PC-3 (cell line): ENCODE data around the gene LTB4R2. TPM values are rescaled to one million over a fixed set of nuclear protein-coding genes. Genes with fewer than 3 reads are reported as not detected.
A peak's percentile ranks its signal among the peaks of the same experiment; 100 is the strongest.

Experiments
- ATAC-seq: fragments of 200-7000 bp; cut with Tn5 transposase; 2 replicates; pipeline ENCODE4 v1.9.1; 2020; ENCODE audit warnings: mild to moderate bottlenecking, moderate library complexity
- Bru-seq: library from RNA; stranded (reverse); fragments of 400-500 nt; gene quantifications from one replicate; lab custom pipeline; 2021; lab: Mats Ljungman, UMichigan
- BruChase-seq, 2 experiments: library from RNA; stranded (reverse); fragments of 400-500 nt; gene quantifications; one replicate each; lab custom pipeline; 2021; lab: Mats Ljungman, UMichigan
- BruUV-seq: library from RNA; stranded (reverse); fragments of 400-500 nt; replicated peaks from 2 replicates; lab custom pipeline; 2021; lab: Mats Ljungman, UMichigan
- CTCF ChIA-PET: fragments of 300-600 bp; sonication (Branson Sonifier 250); formaldehyde crosslinking; loops from one replicate; lab custom pipeline; 2022; ENCODE audit warnings: antibody characterized with exemption; lab: Charles Lee
- POLR2A ChIA-PET: fragments of 300-600 bp; sonication (Branson Sonifier 250); formaldehyde crosslinking; loops from one replicate; lab custom pipeline; 2022; ENCODE audit warnings: antibody characterized with exemption; ENCODE audit not compliant: unreplicated experiment; lab: Charles Lee
- DNase-seq: peaks from one replicate; pipeline ENCODE4 v3.0.0-alpha.2; 2015
- H2AFZ ChIP-seq: fragments of 300-600 bp; sonication (generic); 2 replicates; pipeline ENCODE4 v1.6.0; 2016; ENCODE audit warnings: antibody characterized with exemption, low read length
- H3F3A ChIP-seq: fragments of 300-600 bp; sonication (generic); one replicate; pipeline ENCODE4 v1.6.0; 2017; ENCODE audit warnings: antibody characterized with exemption, low read length, control low read depth, mild to moderate bottlenecking; ENCODE audit not compliant: unreplicated experiment
- H3K27ac ChIP-seq: fragments of 300-600 bp; sonication (generic); 2 replicates; pipeline ENCODE4 v1.5.1; 2016; ENCODE audit warnings: mild to moderate bottlenecking, low read length
- H3K27me3 ChIP-seq: fragments of 300-600 bp; sonication (generic); 2 replicates; pipeline ENCODE4 v1.6.1; 2016; ENCODE audit warnings: low read length, mixed read lengths
- H3K36me3 ChIP-seq: fragments of 300-600 bp; sonication (generic); 2 replicates; pipeline ENCODE4 v1.6.1; 2016; ENCODE audit warnings: low read depth, mixed run types, low read length, mixed read lengths
- H3K4me1 ChIP-seq: fragments of 300-600 bp; sonication (generic); 2 replicates; pipeline ENCODE4 v1.5.1; 2016; ENCODE audit warnings: low read length; ENCODE audit not compliant: insufficient read depth
- H3K4me2 ChIP-seq: fragments of 300-600 bp; sonication (generic); 2 replicates; pipeline ENCODE4 v1.6.0; 2016; ENCODE audit warnings: low read length
- H3K4me3 ChIP-seq: fragments of 300-600 bp; sonication (generic); 2 replicates; pipeline ENCODE4 v1.5.1; 2016; ENCODE audit warnings: mild to moderate bottlenecking, low read length, mixed read lengths
- H3K79me2 ChIP-seq: fragments of 300-600 bp; sonication (generic); 2 replicates; pipeline ENCODE4 v1.6.1; 2017; ENCODE audit warnings: low read length, mixed read lengths
- H3K9ac ChIP-seq: fragments of 300-600 bp; sonication (generic); 2 replicates; pipeline ENCODE4 v1.6.0; 2016; ENCODE audit warnings: mild to moderate bottlenecking, low read length
- H3K9me2 ChIP-seq: fragments of 300-600 bp; sonication (generic); replicated peaks from 2 replicates; pipeline ENCODE4 v1.6.1; 2016; ENCODE audit warnings: mixed run types, low read length, mixed read lengths
- H3K9me3 ChIP-seq: fragments of 300-600 bp; sonication (generic); 2 replicates; pipeline ENCODE4 v1.6.1; 2016; ENCODE audit warnings: low read length, mixed read lengths
- H4K20me1 ChIP-seq: fragments of 300-600 bp; sonication (generic); 2 replicates; pipeline ENCODE4 v1.6.1; 2016; ENCODE audit warnings: low read length, mixed read lengths
- CTCF ChIP-seq: fragments of 300-600 bp; sonication (generic); conservative IDR thresholded peaks from 2 replicates; pipeline ENCODE4 v1.5.1; 2017; ENCODE audit warnings: antibody characterized with exemption, low read depth, mild to moderate bottlenecking, low read length
- EZH2 ChIP-seq: fragments of 300-600 bp; sonication (generic); IDR thresholded peaks from one replicate; pipeline ENCODE4 v1.6.1; 2017; ENCODE audit warnings: antibody characterized with exemption, mild to moderate bottlenecking, low read length; ENCODE audit not compliant: unreplicated experiment
- EZH2phosphoT487 ChIP-seq: fragments of 300-600 bp; sonication (generic); IDR thresholded peaks from 2 replicates; pipeline ENCODE4 v1.6.1; 2018; ENCODE audit warnings: mild to moderate bottlenecking, antibody characterized with exemption, low read length, borderline replicate concordance
- intact Hi-C: fragments of 100-400 bp; cut with micrococcal nuclease; formaldehyde crosslinking; loops from 2 replicates; pipeline ENCODE4 v1.9.0; 2023
- long read RNA-seq: library from polyadenylated mRNA; unstranded; transcript quantifications from one replicate; pipeline ENCODE4 v2.0.0, GENCODE V29; 2021; ENCODE audit not compliant: unreplicated experiment
- total RNA-seq: library from RNA; depleted of rRNA; stranded (reverse); fragments of >200 nt; gene quantifications from 2 replicates; pipeline ENCODE4 v1.2.3, GENCODE V29; 2014; rRNA removed

LTB4R2 gene
- total RNA-seq (9.3 and 19.3 TPM in 2 replicates), Bru-seq, nascent RNA (percentile 64 among the genes with signal in this experiment), BruChase-seq, experiment 1, labeled RNA remaining after a 6-hour chase (percentile 80 among the genes with signal in this experiment), BruChase-seq, experiment 2, labeled RNA remaining after a 2-hour chase (percentile 85 among the genes with signal in this experiment)
- long read RNA-seq, partial matches to known transcripts: 0 of 4 reads
- long read RNA-seq, other reads (novel, unspliced or antisense): 0 of 4 reads

- H2AFZ ChIP-seq: no peak within 1 kb of the TSS
- CTCF ChIA-PET: no interaction called here
- H3K36me3 ChIP-seq: peaks cover 25% of the 10 kb centered on the region; the same call in 1 of the 2 replicates
- ATAC-seq (no peak), DNase-seq (no peak)
- TF ChIP-seq EZH2phosphoT487: no peak
- no peak for TF ChIP-seq CTCF
- no peak for TF ChIP-seq EZH2
- no peaks in the 10 kb centered on the region for H4K20me1 ChIP-seq
- no peak within 1 kb of the TSS for H3K27ac ChIP-seq
- H3K79me2 ChIP-seq: no peaks in the 10 kb centered on the region
- H3K4me1 ChIP-seq: peaks cover 9% of the 10 kb centered on the region
- intact Hi-C loops: no loop called here
- no peaks in the 10 kb centered on the region for H3K9me3 ChIP-seq
- POLR2A ChIA-PET: no interaction called here
- no peak within 1 kb of the TSS for H3K4me3 ChIP-seq
- H3F3A ChIP-seq: no peaks in the 10 kb centered on the region
- H3K9ac ChIP-seq: no peak within 1 kb of the TSS
- BruUV-seq: no TSS peak
- no peaks in the 10 kb centered on the region for H3K9me2 ChIP-seq
- H3K27me3 ChIP-seq: no peaks in the 10 kb centered on the region
- H3K4me2 ChIP-seq: no peak within 1 kb of the TSS
Measured at GRCh38 chr14:24309538-24310264, at the start of gene LTB4R2. LTB4R2 (plus strand) TSS chr14:24310140; CDS start chr14:24310665, 525 bp downstream.

GRCh38 chr14:24260780-24261157, 49.2 kb upstream of the LTB4R2 start:
- Histone ChIP-seq H4K20me1 (no peaks in the 10 kb centered on the region), H3K79me2 (no peaks in the 10 kb centered on the region), H3K9me2 (no peaks in the 10 kb centered on the region), H3K4me3 (no peak overlapping the region), H3K4me1 (peaks cover 8% of the 10 kb centered on the region; the same call in 1 of the 2 replicates), H3K36me3 (no peaks in the 10 kb centered on the region), H2AFZ (no peak overlapping the region), H3K27me3 (no peaks in the 10 kb centered on the region), H3F3A (no peaks in the 10 kb centered on the region), H3K9ac (no peak overlapping the region), H3K4me2 (no peak overlapping the region), H3K9me3 (no peaks in the 10 kb centered on the region), H3K27ac (no peak overlapping the region)
- intact Hi-C loops: no loop called here
- no peak for DNase-seq
- no peak for TF ChIP-seq EZH2phosphoT487
- no peak for TF ChIP-seq CTCF
- no peak for TF ChIP-seq EZH2
- CTCF ChIA-PET: no interaction called here
- no peak for ATAC-seq
- no TSS peak for BruUV-seq
- POLR2A ChIA-PET: no interaction called here
